ENCODE data around the gene CLEC1B. TPM values are rescaled to one million over a fixed set of nuclear protein-coding genes. Genes with fewer than 3 reads are reported as not detected.
"Not testable (repeated sequence)": the region's sequence is repeated elsewhere in the genome, so short reads cannot be mapped to it uniquely, and the experiment has no call there.

Gene CLEC1B
- total and polyA plus RNA-seq, 10 of the 15 experiments (the other 5 are each of a cell fraction or from before 2014, with no cell fraction given) = not detected

GRCh38 chr12:9977916-9978315 is 21.0 kb downstream of the CLEC1B start:
- Histone ChIP-seq H3K27me3 (replicated peaks in 1 of 2; ENCODE audit: control insufficient read depth in 2 of 2, insufficient read depth in 2 of 2, low read length in 1 of 2) (peaks cover 0 to 2% of the 10 kb centered on the region in 2 experiments; a peak in 1 of 4 replicates), H3K4me2 (ENCODE audit: control insufficient read depth, insufficient read depth) (no peak overlapping the region), H3K79me2 (ENCODE audit: control insufficient read depth, insufficient read depth, low read length) (no peaks in the 10 kb centered on the region), H4K20me1 (ENCODE audit: control insufficient read depth, insufficient read depth) (no peaks in the 10 kb centered on the region), H2AFZ (ENCODE audit: control insufficient read depth, low read depth, low read length) (no peak overlapping the region), H3K9me3 (replicated peaks; ENCODE audit: control insufficient read depth, insufficient read depth, low read length) (peaks cover 8% of the 10 kb centered on the region; the same call in 1 of the 3 replicates), H3K36me3 (ENCODE audit: control insufficient read depth in 2 of 2, insufficient read depth in 2 of 2, low read length in 1 of 2) (no peaks in the 10 kb centered on the region), H3K4me3 (no peak overlapping the region), H3K27ac (ENCODE audit: control insufficient read depth, insufficient read depth) (no peak overlapping the region), H3K4me1 (ENCODE audit: control insufficient read depth, insufficient read depth, low read length) (no peaks in the 10 kb centered on the region), H3K9ac (ENCODE audit: control insufficient read depth, insufficient read depth, low read length) (no peak overlapping the region)
- ChIA-PET CTCF (interaction anchor here (0.7 to 1.8 kb wide), 3 partner anchors 8 to 38 kb away, joined by 3 to 4 read pairs (median 3); no protein-coding TSS in a partner anchor), POLR2A (no interaction called here), RAD21 (ENCODE audit: unreplicated experiment) (no interaction called here), SMC1A (ENCODE audit: uncharacterized antibody, unreplicated experiment) (interaction anchor here (1.0 to 1.1 kb wide), 2 partner anchors 28 to 355 kb away, joined by 3 read pairs; no protein-coding TSS in a partner anchor)
- intact Hi-C loops (cut with micrococcal nuclease; ENCODE audit: unreplicated experiment) (no loop called here), in situ Hi-C loops (cut with MboI) (no loop called here)
- DNase-seq (ENCODE audit: low read depth, low spot score) (no peak), ATAC-seq (no peak), FAIRE-seq (no peak)
- BruUV-seq (replicated peaks) = no TSS peak
- TF ChIP-seq ZNF622 (IDR thresholded peaks at IDR 0.05) (no peak), TCF7 (IDR thresholded peaks at IDR 0.05; ENCODE audit: borderline replicate concordance) (no peak), POLR2AphosphoS5 (IDR thresholded peaks at IDR 0.05; ENCODE audit: low read length) (no peak), NR2F1 (conservative IDR thresholded peaks at IDR 0.05) (no peak), BCL11A (IDR thresholded peaks at IDR 0.05; ENCODE audit: low read depth, low read length) (no peak), ESRRA (IDR thresholded peaks at IDR 0.05; ENCODE audit: low read length) (no peak), PAX8 (IDR thresholded peaks at IDR 0.05) (no peak), BCLAF1 (IDR thresholded peaks at IDR 0.05) (no peak), RELA (IDR thresholded peaks at IDR 0.05; ENCODE audit: borderline replicate concordance, partially characterized antibody) (no peak)

GRCh38 chr12:9976626-9977025 is 22.3 kb downstream of the CLEC1B start:
- H2AFZ ChIP-seq (ENCODE audit: control insufficient read depth, low read depth, low read length); RAD21 ChIA-PET (ENCODE audit: unreplicated experiment); ATAC-seq; DNase-seq (ENCODE audit: low read depth, low spot score); H3K4me1 ChIP-seq (ENCODE audit: control insufficient read depth, insufficient read depth, low read length); POLR2A ChIA-PET; BruUV-seq (replicated peaks); H3K4me2 ChIP-seq (ENCODE audit: control insufficient read depth, insufficient read depth); intact Hi-C loops (cut with micrococcal nuclease; ENCODE audit: unreplicated experiment); H3K79me2 ChIP-seq (ENCODE audit: control insufficient read depth, insufficient read depth, low read length); H3K36me3 ChIP-seq (ENCODE audit: control insufficient read depth in 2 of 2, insufficient read depth in 2 of 2, low read length in 1 of 2); H3K27me3 ChIP-seq (replicated peaks in 1 of 2; ENCODE audit: control insufficient read depth in 2 of 2, insufficient read depth in 2 of 2, low read length in 1 of 2); FAIRE-seq; H3K9me3 ChIP-seq (replicated peaks; ENCODE audit: control insufficient read depth, insufficient read depth, low read length); in situ Hi-C loops (cut with MboI); CTCF ChIA-PET; H4K20me1 ChIP-seq (ENCODE audit: control insufficient read depth, insufficient read depth); H3K9ac ChIP-seq (ENCODE audit: control insufficient read depth, insufficient read depth, low read length); H3K27ac ChIP-seq (ENCODE audit: control insufficient read depth, insufficient read depth); H3K4me3 ChIP-seq: not testable (repeated sequence)
- SMC1A ChIA-PET (ENCODE audit: uncharacterized antibody, unreplicated experiment) = interaction anchor here (1.0 kb wide), 1 partner anchor 25 kb away, joined by 3 read pairs; no protein-coding TSS in a partner anchor
- 2% methylated on average over 5 of the region's 5 CpGs for WGBS (ENCODE audit: insufficient coverage, insufficient replicate concordance, low lambda C conversion rate, missing lambda C conversion rate)
